HepG2 (cell line): Measurements from ENCODE around the gene MRM2. TPM values are rescaled to one million over a fixed set of nuclear protein-coding genes. Genes with fewer than 3 reads are reported as not detected.

ENCODE experiments used
- ATAC-seq: fragments of 200-7000 bp; cut with Tn5 transposase; 3 replicates; pipeline ENCODE4 v1.9.1; 2020; ENCODE audit warnings: mild to moderate bottlenecking, moderate library complexity
- BruUV-seq: library from RNA; stranded (reverse); fragments of 400-500 nt; replicated peaks from 2 replicates; lab custom pipeline; 2021; lab: Mats Ljungman, UMichigan
- CTCF ChIA-PET: fragments of 300-600 bp; formaldehyde crosslinking; extraction: SDS; loops from one replicate; lab custom pipeline; 2021; ENCODE audit warnings: low total read pairs, inconsistent platforms, low intra/inter-chr PET ratio; lab: Yijun Ruan, JAX
- POLR2A ChIA-PET: fragments of 350-600 bp; sonication (Branson Sonifier 250); formaldehyde crosslinking; loops from one replicate; lab custom pipeline; 2020; ENCODE audit warnings: antibody characterized with exemption, inconsistent platforms; lab: Yijun Ruan, JAX
- DNase-seq: peaks from one replicate; pipeline ENCODE4 v3.0.0-alpha.2; 2015; ENCODE audit warnings: low spot score
- FAIRE-seq: peaks from 3 replicates; lab custom pipeline; 2011; peaks lifted over from hg19 to GRCh38; lab: Jason Lieb, UNC
- H2AFZ ChIP-seq: one replicate; pipeline ENCODE4 v1.6.1; 2011; ENCODE audit warnings: low read length, inconsistent platforms
- H3K27ac ChIP-seq: fragments of 300-600 bp; 3 replicates; pipeline ENCODE4 v1.8.0; 2011; ENCODE audit warnings: mixed run types, mild to moderate bottlenecking, mixed read lengths, low read length, inconsistent platforms; ENCODE audit not compliant: insufficient read depth; ENCODE audit errors: extremely low read length
- H3K27me3 ChIP-seq, 2 experiments: fragments of 200-600 bp in 1 of 2; 2 replicates in 1 of 2; 3 replicates in 1 of 2; pipeline versions ENCODE4 v1.6.0 to v1.8.0; 2011; ENCODE audit warnings: low read length in 2 of 2, mild to moderate bottlenecking in 2 of 2, moderate library complexity in 2 of 2, inconsistent platforms in 1 of 2; ENCODE audit not compliant: insufficient read depth in 2 of 2, control insufficient read depth in 1 of 2
- H3K36me3 ChIP-seq, 2 experiments: fragments of 200-600 bp in 1 of 2; replicated peaks in 1 of 2; 2 replicates in 1 of 2; 3 replicates in 1 of 2; pipeline versions ENCODE4 v1.5.1 to v1.8.0; 2011; ENCODE audit warnings: low read length in 2 of 2, inconsistent platforms in 1 of 2; ENCODE audit not compliant: insufficient read depth in 2 of 2, control insufficient read depth in 1 of 2
- H3K4me1 ChIP-seq: 2 replicates; pipeline ENCODE4 v1.5.1; 2012; ENCODE audit warnings: low read length, inconsistent platforms; ENCODE audit not compliant: insufficient read depth
- H3K4me2 ChIP-seq: 2 replicates; pipeline ENCODE4 v1.6.0; 2011; ENCODE audit warnings: low read depth, low read length, inconsistent platforms
- H3K4me3 ChIP-seq, 3 experiments: fragments of 200-600 bp in 1 of 3; sonication (generic), shearing (Covaris generic) in 1 of 3; replicated peaks in 1 of 3; 2 replicates each; pipeline ENCODE4 v1.5.1; 2011 to 2016; ENCODE audit warnings: low read length in 3 of 3, inconsistent platforms in 2 of 3, low read depth in 2 of 3, mild to moderate bottlenecking in 2 of 3, control low read depth in 1 of 3, mixed read lengths in 1 of 3; ENCODE audit not compliant: insufficient read depth in 1 of 3
- H3K79me2 ChIP-seq: one replicate; pipeline ENCODE4 v1.6.1; 2011; ENCODE audit warnings: low read length, inconsistent platforms; ENCODE audit not compliant: insufficient read depth
- H3K9ac ChIP-seq: 2 replicates; pipeline ENCODE4 v1.6.0; 2011; ENCODE audit warnings: mild to moderate bottlenecking, low read depth, low read length, inconsistent platforms; ENCODE audit not compliant: insufficient read depth
- H3K9me3 ChIP-seq: 2 replicates; pipeline ENCODE4 v1.5.1; 2012; ENCODE audit warnings: mild to moderate bottlenecking, low read length
- H4K20me1 ChIP-seq: 2 replicates; pipeline ENCODE4 v1.6.0; 2011; ENCODE audit warnings: inconsistent platforms, mild to moderate bottlenecking, low read length, moderate library complexity; ENCODE audit not compliant: insufficient read depth
- BRD4 ChIP-seq: sonication (generic); formaldehyde crosslinking; IDR thresholded peaks from 2 replicates; pipeline ENCODE4 v1.4.0; 2020; ENCODE audit warnings: missing genetic modification reagents
- ELF4 ChIP-seq: sonication (generic); formaldehyde crosslinking; IDR thresholded peaks from 2 replicates; pipeline ENCODE4 v1.5.0; 2020; ENCODE audit warnings: missing genetic modification reagents, mild to moderate bottlenecking, moderate library complexity, borderline replicate concordance
- EP300 ChIP-seq, 3 experiments: sonication (generic) in 1 of 3; formaldehyde crosslinking in 1 of 3; IDR thresholded peaks; 2 replicates each; pipeline versions ENCODE4 v1.5.1 to v1.6.1; 2011 to 2020; ENCODE audit warnings: low read depth in 2 of 3, low read length in 2 of 3, borderline replicate concordance in 1 of 3, improper control_type of control experiment in 1 of 3, mild to moderate bottlenecking in 1 of 3, missing genetic modification reagents in 1 of 3, moderate library complexity in 1 of 3
- HNRNPLL ChIP-seq: fragments of 200-400 bp; formaldehyde crosslinking; IDR thresholded peaks from 2 replicates; pipeline ENCODE4 v1.6.1; 2017; ENCODE audit warnings: mild to moderate bottlenecking, low read depth, low read length; ENCODE audit not compliant: poor library complexity, severe bottlenecking
- JDP2 ChIP-seq: sonication (generic); formaldehyde crosslinking; IDR thresholded peaks from 2 replicates; pipeline ENCODE4 v1.8.1; 2022; ENCODE audit warnings: missing genetic modification reagents, borderline replicate concordance
- JUN ChIP-seq: sonication (generic); formaldehyde crosslinking; IDR thresholded peaks from 2 replicates; pipeline ENCODE4 v1.4.0; 2020; ENCODE audit warnings: mild to moderate bottlenecking, missing genetic modification reagents
- KAT7 ChIP-seq: IDR thresholded peaks from 2 replicates; pipeline ENCODE4 v1.6.1; 2018; ENCODE audit warnings: borderline replicate concordance, missing compliant biosample characterization
- NFIC ChIP-seq: IDR thresholded peaks from 2 replicates; pipeline ENCODE4 v1.6.1; 2012; ENCODE audit warnings: mild to moderate bottlenecking, low read length, inconsistent platforms
- PRDM15 ChIP-seq: sonication (generic); formaldehyde crosslinking; IDR thresholded peaks from 2 replicates; pipeline ENCODE4 v1.4.0; 2020; ENCODE audit warnings: missing genetic modification reagents
- RARA ChIP-seq: IDR thresholded peaks from 2 replicates; pipeline ENCODE4 v1.6.1; 2016; ENCODE audit warnings: missing genetic modification reagents, missing compliant biosample characterization
- THAP11 ChIP-seq: IDR thresholded peaks from 2 replicates; pipeline ENCODE4 v1.6.1; 2016; ENCODE audit warnings: missing biosample characterization, missing genetic modification reagents
- TP53 ChIP-seq: sonication (generic); formaldehyde crosslinking; conservative IDR thresholded peaks from 2 replicates; pipeline ENCODE4 v1.4.0; 2020; ENCODE audit warnings: missing genetic modification reagents
- U2AF2 ChIP-seq: fragments of 200-400 bp; formaldehyde crosslinking; IDR thresholded peaks from 2 replicates; pipeline ENCODE4 v1.6.1; 2017; ENCODE audit warnings: low read depth, mild to moderate bottlenecking, low read length
- ZNF17 ChIP-seq: sonication (generic); formaldehyde crosslinking; IDR thresholded peaks from 2 replicates; pipeline ENCODE4 v1.5.0; 2020; ENCODE audit warnings: mild to moderate bottlenecking, missing genetic modification reagents
- ZNF207 ChIP-seq: fragments of 450-650 bp; IDR thresholded peaks from 2 replicates; pipeline ENCODE4 v1.6.1; 2016; ENCODE audit warnings: antibody characterized with exemption, borderline replicate concordance
- ZNF296 ChIP-seq: sonication (generic); formaldehyde crosslinking; conservative IDR thresholded peaks from 2 replicates; pipeline ENCODE4 v1.5.0; 2020; ENCODE audit warnings: mild to moderate bottlenecking, missing genetic modification reagents
- ZNF30 ChIP-seq: sonication (generic); formaldehyde crosslinking; IDR thresholded peaks from 2 replicates; pipeline ENCODE4 v1.5.0; 2020; ENCODE audit warnings: mild to moderate bottlenecking, missing genetic modification reagents
- ZNF33A ChIP-seq: sonication (generic); formaldehyde crosslinking; IDR thresholded peaks from 2 replicates; pipeline ENCODE4 v1.5.1; 2020; ENCODE audit warnings: missing genetic modification reagents, mild to moderate bottlenecking, moderate library complexity, borderline replicate concordance
- ZNF34 ChIP-seq: sonication (generic); formaldehyde crosslinking; IDR thresholded peaks from 2 replicates; pipeline ENCODE4 v1.4.0; 2020; ENCODE audit warnings: mild to moderate bottlenecking, missing genetic modification reagents, borderline replicate concordance
- WGBS: methylation state at CpG from one replicate; pipeline ENCODE4 v1.1.6; 2017; ENCODE audit warnings: low lambda C conversion rate; 5-methylcytosine and 5-hydroxymethylcytosine counted together
- in situ Hi-C: cut with HindIII; loops from 2 replicates; pipeline ENCODE4 v1.10.0; 2017; ENCODE audit warnings: low pct_unique_long_range_greater_than_20kb; ENCODE audit not compliant: extremely low pct_ligation_motif_present
- intact Hi-C: fragments of 100-400 bp; cut with micrococcal nuclease; formaldehyde crosslinking; loops from one replicate; pipeline ENCODE4 v1.10.0; 2022; ENCODE audit not compliant: unreplicated experiment
- polyA plus RNA-seq, 8 experiments: library from polyadenylated mRNA; depleted of rRNA in 3 of 8; stranded (reverse) in 7 of 8; unstranded in 1 of 8; fragments of >200 nt; fragmentation: Illumina TruSeq in 4 of 8; extraction: Trizol in 4 of 8; gene quantifications; 2 replicates each; pipeline versions ENCODE4 v1.2.1 to v1.2.3, GENCODE V29; 2011 to 2016; ENCODE audit warnings: low read depth in 4 of 8, missing spikeins in 1 of 8, mixed read lengths in 1 of 8; ENCODE audit not compliant: insufficient read depth in 1 of 8
- total RNA-seq, 5 experiments: library from RNA; depleted of rRNA; stranded (reverse); fragments of >200 nt; fragmentation: Illumina TruSeq; extraction: Trizol; gene quantifications; 2 replicates each; pipeline ENCODE4 v1.2.3, GENCODE V29; 2016; ENCODE audit warnings: low read depth in 1 of 5

Gene MRM2
- total and polyA plus RNA-seq, 2 of the 13 experiments (the other 11 are each of a cell fraction or from before 2014, with no cell fraction given): 13.2 to 34.2 TPM

GRCh38 chr7:2215851-2216250, 26.2 kb downstream of the MRM2 start:
- no peak for FAIRE-seq
- DNase-seq: no peak
- Histone ChIP-seq H2AFZ (no peak overlapping the region), H3K9me3 (no peaks in the 10 kb centered on the region), H3K4me1 (no peaks in the 10 kb centered on the region), H3K79me2 (no peaks in the 10 kb centered on the region), H3K36me3 (peaks cover 27 to 85% of the 10 kb centered on the region in 2 experiments; a peak in 4 of 5 replicates), H3K9ac (no peak overlapping the region), H3K27me3 (no peaks in the 10 kb centered on the region), H4K20me1 (peaks cover 2% of the 10 kb centered on the region; the same call in 1 of the 2 replicates), H3K27ac (no peak overlapping the region), H3K4me3 (no peak overlapping the region), H3K4me2 (no peak overlapping the region)
- intact Hi-C loops: no loop called here
- no TSS peak for BruUV-seq
- CTCF ChIA-PET: no interaction called here
- TF ChIP-seq BRD4 (CRISPR knock-in tag): no peak
- TF ChIP-seq ZNF34 (CRISPR knock-in tag): no peak
- TF ChIP-seq THAP11 (CRISPR knock-in tag): no peak
- no peak for TF ChIP-seq EP300 (IDR thresholded peaks at IDR 0.05; ENCODE audit: low read depth in 2 of 2, low read length in 2 of 2)
- no peak for TF ChIP-seq EP300 (CRISPR knock-in tag; IDR thresholded peaks at IDR 0.05; ENCODE audit: borderline replicate concordance)
- no peak for TF ChIP-seq TP53 (CRISPR knock-in tag)
- TF ChIP-seq ZNF30 (CRISPR knock-in tag): no peak
- TF ChIP-seq ZNF207: no peak
- TF ChIP-seq ZNF17 (CRISPR knock-in tag): no peak
- no peak for TF ChIP-seq JDP2 (CRISPR knock-in tag)
- TF ChIP-seq ZNF33A (CRISPR knock-in tag): no peak
- TF ChIP-seq KAT7: no peak
- no peak for TF ChIP-seq JUN
- TF ChIP-seq ELF4: no peak
- TF ChIP-seq NFIC: no peak
- no peak for TF ChIP-seq RARA (CRISPR knock-in tag)
- TF ChIP-seq ZNF296 (CRISPR knock-in tag): no peak
- no peak for TF ChIP-seq PRDM15
- TF ChIP-seq HNRNPLL: no peak
- TF ChIP-seq U2AF2: no peak
- WGBS: 98% methylated on average over 16 of the region's 17 CpGs
- no peak for ATAC-seq
- POLR2A ChIA-PET: no interaction called here
- in situ Hi-C loops: loop anchor here (10.0 to 25.0 kb wide), 2 partner anchors 421 to 629 kb away; no protein-coding TSS in a partner anchor
